Lung microvascular endothelial cell (primary cell): ENCODE data around the gene PDXP. TPM values are rescaled to one million over a fixed set of nuclear protein-coding genes. Genes with fewer than 3 reads are reported as not detected.
"Not testable (repeated sequence)": the region's sequence is repeated elsewhere in the genome, so short reads cannot be mapped to it uniquely, and the experiment has no call there.

Experiments
- DNase-seq, 2 donors: peaks; one replicate each; pipeline versions ENCODE4 v3.0.0 to v3.0.0-alpha.2; 2010; ENCODE audit warnings: low read depth in 2 of 2
- total RNA-seq: library from RNA; depleted of rRNA; stranded (reverse); fragments of >200 nt; gene quantifications from 2 replicates; pipeline ENCODE4 v1.2.1, GENCODE V29; 2014

Gene PDXP, protein sequence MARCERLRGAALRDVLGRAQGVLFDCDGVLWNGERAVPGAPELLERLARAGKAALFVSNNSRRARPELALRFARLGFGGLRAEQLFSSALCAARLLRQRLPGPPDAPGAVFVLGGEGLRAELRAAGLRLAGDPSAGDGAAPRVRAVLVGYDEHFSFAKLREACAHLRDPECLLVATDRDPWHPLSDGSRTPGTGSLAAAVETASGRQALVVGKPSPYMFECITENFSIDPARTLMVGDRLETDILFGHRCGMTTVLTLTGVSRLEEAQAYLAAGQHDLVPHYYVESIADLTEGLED
- total RNA-seq, result 5.0 and 6.7 TPM in 2 replicates

DNA sequence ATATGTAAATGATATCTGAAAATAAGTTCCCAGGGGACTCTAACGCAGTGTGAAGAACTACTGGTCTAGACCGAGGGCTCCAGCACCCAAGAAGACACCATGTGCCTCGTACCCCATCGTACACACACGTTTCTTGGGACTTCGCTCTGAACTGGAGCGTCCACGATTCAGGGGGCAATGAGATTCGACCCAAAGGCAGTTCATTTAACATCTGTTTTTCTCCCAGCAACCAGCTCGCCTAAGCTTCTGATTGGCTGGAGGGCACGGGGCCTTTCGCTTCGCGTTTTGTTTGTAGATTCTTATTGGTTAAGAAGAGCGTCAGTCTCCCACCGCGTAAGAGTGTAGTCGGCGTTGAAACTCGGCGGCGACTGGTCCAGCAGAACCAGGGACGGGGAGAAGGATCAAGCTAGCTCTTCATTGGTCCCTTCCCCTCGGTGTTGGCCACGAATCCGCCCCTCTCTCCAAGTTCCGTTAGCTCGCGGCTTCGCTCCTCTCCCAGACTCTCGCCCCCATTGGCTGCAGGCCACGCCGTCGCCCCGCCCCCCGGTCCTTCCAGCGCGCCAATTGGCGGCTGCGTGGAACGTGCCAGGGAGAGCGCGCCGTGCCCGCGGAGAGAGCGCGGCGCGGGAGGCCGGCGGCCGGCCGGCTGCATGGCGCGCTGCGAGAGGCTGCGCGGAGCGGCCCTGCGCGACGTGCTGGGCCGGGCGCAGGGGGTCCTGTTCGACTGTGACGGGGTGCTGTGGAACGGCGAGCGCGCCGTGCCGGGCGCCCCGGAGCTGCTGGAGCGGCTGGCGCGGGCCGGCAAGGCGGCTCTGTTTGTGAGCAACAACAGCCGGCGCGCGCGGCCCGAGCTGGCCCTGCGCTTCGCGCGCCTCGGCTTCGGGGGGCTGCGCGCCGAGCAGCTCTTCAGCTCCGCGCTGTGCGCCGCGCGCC is at the start of gene PDXP:
Gene PDXP (plus strand): TSS at position 591 of the 933 bp plus-strand sequence. CDS start 60 bp downstream, at position 651.
- DNase-seq, result peak; percentile 100

DNA sequence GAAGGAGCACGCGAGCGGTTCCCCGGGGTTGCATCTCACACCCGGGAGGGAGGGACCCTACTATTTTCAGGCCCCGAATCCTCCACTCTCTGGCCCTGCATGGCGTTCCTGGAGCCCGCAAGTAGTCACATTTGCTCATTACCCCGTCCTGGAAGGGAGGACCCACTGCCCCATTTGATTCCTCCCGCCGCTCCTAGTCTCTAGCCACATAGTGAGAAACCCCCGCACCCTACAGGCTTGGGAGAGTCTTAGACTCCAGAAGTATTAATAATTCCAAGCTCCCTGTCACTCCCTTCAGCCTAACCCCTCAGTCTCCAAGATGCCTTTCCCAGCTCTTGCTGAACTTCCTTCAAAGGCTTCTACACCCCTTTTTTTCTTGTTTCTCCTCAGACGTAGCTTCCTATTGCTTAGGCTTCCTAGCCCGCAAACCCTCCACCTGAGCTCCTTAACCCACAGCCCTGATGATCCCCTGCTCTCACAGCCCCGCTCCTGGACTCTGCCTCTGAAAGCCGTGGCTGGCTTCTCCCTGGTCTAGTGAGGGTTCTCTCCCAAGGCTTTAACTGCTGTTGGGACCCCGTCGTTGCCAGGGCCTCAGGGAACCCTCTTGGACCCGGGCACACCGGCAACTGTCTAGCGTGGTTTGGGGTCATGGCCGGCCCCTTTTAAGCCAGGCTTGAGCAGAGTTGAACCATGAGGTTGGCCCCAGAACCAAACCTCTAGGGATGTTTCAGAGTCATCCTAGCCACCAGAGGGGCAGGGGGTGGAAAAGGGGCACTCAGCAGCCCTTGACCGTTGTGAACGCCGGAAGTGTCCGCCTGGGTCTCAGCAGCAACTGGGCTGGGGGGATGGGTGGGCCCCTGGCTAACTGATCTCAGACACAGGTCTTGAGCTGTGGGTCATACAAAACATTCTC is 49.0 kb upstream of the PDXP start:
- DNase-seq, result peak; percentile 13 to 29

DNA sequence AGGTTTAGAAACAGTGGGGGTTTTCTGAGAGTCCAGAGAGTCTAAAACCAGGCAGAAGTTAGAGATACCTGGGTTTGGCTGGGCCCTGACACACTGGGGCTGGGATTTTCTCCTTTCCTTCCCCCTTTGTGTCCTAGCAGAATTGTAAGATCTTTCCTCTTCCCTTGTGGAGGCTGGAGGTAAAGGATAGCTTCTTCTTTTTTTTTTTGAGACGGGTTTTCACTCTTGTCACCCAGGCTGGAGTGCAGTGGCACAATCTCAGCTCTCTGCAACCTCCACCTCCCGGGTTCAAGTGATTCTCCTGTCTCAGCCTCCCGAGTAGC is 48.4 kb upstream of the PDXP start:
- not testable (repeated sequence) for DNase-seq

DNA sequence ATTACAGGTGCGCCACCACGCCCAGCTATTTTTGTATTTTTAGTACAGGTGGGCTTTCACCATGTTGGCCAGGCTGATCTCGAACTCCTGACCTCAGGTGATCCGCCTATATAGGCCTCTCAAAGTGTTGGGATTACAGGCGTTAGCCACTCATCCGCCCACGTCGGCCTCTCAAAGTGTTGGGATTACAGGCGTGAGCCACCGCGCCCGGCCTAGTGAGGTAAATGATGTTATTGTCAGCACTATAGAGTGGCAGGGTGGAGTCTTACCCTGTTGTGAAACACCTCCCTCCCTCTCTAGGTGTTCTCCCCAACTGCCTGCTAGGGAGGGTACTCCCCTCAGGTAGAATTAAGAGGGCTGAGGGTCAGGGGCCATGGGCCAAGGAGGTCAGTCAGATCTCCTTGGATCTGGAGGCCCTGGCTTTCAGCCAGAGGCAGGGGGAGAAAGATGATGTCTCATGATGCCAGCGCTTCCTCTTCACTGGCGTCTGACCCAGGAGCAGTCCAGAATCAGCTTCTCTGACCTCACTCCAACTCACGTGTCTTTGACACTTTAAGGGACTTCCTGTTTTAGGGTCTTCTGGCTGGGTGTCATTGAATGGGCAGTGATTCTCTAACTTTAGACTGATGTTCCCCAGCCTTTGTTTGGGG is 47.9 kb upstream of the PDXP start:
- peak in 1 of 2 donors; percentile 22 for DNase-seq

DNA sequence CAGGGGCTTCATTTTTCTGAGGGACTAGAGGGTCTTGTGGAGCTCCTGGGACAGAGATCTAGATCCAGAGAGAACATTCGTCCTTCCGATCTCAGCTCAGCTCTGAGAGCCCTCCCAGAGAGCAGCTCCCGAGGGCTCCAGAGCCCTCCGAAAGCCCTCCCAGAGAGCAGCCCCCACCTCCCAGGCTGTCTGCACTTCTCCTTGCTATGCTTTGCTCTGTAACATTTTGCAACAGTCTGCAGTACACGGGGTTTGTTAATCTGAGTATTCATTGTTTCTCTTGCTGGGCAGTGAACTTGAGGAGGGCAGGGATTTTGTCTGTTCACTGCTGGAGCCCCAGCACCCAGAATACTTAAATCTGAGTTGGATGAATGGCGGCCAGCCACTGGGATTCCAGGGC is 47.3 kb upstream of the PDXP start:
- DNase-seq, result no peak

DNA sequence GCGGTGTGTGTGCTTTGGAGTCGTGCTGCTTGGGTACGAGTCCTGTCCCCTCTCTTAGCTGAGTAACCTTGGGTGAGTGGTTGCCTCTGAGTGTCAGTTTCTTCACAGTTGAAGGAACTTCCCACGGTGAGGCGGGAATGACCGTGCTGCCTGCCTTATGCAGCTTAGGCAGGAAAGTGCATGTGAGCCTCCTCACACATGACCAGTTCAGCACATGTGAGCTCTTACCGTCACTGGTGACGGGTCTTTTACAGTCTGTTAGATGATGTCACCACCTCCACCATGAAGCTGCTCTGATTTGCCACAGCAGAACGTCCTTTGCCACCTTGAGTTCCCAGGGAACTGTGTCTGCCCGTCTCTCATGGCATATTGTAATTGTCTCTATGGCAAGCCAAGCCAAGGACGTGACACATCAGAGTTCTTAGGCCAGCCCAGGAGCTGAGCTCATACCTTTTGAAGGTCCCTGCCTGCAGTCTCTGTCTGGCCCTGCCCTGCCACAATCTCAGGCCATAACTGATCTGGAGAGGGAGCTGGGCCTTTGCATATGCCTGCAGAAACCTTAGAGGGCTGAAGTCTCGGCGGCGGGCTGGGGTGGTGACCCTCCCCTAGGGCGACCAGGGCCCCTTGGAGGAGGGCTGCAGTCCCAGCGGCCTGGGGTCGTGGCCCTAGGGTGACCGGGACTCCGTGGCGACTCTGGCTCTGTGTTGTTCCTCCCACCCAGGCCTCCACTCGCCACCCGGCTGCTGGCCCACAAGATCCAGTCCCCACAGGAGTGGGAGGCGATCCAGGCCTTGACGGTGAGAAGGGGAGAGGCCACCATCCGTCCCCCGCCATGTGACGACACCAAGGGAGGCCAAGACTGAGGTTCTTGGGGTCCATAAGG is 42.1 kb upstream of the PDXP start:
- no peak for DNase-seq

DNA sequence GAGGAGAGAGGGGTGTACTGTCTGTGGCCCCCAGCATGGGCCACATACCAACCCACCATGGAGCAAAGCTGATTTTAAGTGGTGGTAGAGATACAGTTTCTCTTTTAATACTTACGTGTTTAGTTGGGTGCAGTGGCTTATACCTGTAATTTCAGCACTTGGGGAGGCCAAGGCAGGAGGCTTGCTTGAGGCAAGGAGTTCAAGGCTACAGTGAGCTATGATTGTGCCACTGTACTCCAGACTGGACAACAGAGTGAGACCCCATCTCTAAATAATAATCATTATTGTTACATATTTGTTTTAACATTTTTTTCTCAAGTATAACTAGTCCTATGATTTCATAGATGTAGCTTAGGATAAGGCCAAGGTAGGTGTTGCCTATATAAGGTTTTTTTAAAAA is 41.1 kb upstream of the PDXP start:
- no peak for DNase-seq

DNA sequence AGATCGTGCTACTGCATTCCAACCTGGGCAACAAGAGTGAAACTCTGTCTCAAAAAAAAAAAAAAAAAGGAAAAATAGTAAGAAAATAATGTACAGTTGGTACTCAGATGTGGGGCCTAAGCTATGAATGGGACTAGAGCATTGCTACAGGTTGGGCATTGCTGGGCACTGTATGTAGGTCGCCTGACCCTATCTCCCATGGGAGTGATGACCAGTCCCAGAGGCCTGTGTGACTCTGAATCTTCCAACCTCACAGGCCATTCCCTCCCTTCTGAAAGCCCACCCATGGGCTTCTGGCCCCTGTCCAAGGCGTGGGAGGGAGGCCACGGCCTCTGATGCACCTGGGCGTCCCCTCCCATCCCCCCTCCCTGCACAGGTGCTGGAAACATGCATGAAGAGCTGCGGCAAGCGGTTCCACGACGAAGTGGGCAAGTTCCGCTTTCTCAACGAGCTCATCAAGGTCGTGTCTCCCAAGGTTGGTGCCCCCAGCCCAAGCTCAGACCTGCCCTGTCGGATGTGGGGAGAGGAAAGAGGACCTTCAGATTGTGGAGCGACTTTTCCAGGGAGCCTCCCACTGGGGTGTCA is 40.4 kb upstream of the PDXP start:
- no peak for DNase-seq

DNA sequence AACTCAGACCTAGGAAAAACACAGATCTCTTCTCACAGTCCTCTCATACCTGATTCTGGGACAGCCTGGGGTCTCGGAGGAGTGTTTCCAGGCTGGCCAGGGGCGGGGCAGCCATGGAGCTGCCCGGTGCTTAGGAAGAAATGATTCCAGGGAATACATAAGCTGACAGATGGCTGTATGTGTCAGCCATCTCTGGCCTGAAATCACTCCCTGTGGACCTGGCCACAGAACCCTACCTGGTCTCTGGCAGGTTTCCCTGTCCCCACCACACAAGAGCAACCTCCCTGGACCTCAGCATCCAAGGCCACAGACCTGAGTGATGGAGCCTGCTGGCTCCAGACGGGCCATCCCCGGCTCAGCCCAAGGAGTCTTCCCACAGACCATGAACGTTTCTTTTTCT is 39.8 kb upstream of the PDXP start:
- no peak for DNase-seq

DNA sequence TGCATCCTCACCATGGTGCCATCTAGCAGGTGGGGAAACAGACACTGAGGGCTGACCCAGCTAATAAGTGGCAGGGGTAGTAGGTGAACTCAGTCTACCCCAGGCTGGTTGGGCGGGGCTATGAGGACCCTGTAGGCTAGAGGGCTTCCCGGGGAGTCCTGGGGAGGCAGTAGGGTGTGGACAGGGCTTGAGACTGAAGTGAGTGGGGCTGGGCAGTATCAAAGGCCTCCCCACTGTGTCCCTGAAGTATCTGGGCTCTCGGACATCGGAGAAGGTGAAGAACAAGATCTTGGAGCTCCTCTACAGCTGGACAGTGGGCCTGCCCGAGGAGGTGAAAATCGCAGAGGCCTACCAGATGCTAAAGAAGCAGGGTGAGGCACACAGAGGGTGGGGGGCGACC is 38.5 kb upstream of the PDXP start:
- no peak for DNase-seq

DNA sequence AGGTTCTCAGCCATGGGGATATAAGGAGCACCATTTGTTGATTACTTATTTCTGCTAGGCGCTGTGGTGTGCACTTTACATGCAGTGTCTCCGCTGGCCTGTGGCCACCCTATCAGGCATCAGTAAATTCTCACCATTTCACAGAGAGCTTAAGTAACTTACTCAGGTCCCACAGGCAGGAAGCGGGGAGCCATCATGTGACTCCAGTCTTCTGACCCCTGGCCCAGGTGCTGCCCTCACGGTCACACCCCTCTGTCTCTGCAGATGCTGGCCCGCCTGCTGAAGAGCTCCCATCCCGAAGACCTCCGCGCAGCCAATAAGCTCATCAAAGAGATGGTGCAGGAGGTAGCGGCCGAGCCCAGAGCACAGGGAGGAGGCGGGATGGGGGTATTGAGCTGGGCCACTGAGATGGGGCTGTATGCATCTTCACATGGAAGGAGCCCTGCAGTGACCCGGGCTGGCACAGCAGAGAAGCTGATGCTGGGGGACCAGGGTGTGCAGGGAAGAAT is 37.1 kb upstream of the PDXP start:
- no peak for DNase-seq

DNA sequence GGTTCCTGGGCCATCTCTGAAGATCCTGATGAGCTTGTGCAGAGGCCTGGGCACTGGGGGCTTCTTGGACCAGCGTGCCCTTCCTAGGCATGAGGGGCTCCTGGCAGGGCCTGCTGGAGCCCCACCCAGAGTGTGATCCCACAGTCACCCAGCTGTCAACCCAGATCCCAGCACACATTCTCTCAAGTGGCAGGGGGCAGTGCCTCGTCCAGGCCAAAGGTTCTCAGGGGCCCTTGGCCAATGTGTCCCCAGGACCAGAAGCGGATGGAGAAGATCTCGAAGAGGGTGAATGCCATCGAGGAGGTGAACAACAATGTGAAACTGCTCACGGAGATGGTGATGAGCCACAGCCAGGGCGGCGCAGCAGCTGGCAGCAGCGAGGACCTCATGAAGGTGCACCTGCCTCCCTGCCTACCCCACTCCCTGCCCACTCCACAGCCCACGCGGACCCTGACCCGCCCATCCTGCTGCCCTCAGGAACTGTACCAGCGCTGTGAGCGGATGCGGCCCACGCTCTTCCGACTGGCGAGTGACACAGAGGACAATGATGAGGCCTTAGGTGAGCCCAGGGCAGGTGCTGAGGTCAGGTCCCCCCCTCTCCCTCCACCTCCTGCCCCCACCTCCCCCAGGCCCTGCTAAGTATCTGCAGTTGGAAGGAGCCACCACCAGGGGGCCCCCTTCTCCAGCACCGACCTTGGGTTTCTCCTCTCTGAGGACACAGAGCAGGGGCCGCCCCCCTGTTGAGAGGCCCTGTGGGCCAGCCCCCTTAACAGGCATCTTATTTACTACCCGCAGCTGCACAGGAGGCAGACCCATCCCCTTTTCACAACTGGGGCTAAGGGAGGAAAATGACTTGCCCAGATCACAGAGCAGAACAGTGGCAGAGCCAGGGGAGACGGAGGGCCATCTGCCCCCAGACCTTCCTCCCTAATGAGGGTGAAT is 35.2 kb upstream of the PDXP start:
- peak; percentile 51 to 69 for DNase-seq

DNA sequence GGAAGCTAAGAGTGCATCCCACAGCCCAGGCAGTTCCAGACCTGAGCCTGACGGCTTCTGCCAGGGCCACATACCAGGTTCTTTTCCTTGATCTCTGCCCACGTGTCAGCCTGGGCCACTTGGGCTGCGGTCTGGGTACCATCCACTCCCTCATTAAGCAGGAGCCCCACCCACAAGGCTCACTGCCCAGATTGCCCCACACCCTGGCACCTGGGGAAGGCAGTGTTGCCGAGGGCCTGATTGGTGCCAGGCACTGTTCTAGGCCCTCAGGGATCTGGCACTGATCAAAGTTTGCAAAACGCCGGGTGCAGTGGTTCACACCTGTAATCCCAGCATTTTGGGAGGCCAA is 34.5 kb upstream of the PDXP start:
- no peak for DNase-seq

DNA sequence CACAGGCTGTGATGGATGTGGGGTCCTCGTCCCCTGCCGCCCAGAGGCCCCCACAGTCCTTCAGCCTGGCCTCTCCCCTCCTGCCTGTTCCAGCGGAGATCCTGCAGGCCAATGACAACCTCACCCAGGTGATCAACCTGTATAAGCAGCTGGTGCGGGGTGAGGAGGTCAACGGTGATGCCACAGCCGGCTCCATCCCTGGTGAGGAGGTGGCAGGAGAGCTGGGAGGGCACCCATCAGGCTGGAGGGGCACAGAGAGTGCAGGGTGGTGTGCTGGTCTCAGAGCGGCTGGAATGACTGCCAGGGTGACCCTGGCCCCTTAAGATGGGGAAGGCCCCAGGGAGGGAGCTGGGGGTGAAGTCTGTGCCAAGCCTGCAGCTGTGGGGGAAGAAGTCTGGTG is 33.6 kb upstream of the PDXP start:
- DNase-seq, result no peak

DNA sequence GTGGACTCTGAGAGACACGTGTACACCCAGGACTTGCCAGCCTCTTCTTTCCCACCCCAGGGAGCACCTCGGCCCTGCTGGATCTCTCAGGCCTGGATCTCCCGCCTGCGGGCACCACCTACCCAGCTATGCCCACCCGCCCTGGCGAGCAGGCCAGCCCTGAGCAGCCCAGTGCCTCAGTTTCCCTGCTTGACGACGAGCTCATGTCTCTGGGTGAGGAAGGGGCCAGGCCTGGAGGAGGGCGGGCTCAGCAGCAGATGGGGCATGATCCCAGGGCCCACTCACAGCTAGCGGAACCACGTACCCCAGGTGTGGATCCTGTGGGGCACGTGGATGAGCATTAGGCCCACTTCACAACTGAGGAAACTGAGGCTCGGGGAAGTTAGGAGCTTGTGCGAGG is 32.8 kb upstream of the PDXP start:
- no peak for DNase-seq

DNA sequence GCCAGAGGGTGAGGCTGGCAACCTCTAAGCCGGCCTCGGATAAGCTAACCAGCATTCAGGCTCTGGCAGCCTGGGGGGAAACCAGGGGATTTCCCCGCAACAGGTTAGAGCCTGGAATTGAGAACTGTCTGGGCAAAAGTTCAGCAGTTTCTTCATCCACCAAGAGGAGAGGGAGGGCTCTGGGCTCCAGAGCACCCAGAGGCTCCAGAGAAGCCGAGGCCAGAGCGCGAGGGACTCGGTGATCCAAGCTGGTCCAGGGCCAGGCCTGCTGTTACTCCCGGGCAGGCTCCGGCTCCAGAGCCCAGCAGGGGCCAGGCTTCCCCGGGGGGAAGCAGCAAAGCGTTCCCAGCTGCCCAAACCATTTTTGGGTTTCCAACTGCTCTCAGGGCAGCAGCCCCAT is 32.4 kb upstream of the PDXP start:
- DNase-seq, result no peak

DNA sequence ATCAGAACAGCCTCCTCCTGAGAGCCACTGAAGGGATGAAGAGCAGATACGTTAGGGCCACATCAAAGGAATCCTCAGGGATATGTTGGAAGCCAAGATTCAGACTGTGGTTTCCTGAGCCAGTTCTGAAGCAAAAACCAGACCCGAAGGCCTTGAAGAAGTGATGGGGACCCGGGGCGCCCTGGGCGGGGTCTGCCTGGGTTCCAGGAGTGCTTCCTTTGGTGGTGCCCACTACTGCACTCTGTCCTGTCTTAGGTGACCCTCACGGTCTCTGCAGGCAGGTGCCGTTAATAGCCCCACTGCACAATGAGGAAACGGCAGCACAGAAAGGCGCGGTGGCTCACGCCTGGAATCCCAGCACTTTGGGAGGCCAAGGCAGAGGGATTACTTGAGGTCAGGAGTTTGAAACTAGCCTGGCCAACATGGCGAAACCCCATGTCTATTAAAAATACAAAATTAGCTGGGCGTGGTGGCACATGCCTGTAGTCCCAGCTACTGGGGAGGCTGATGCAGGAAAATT is 31.9 kb upstream of the PDXP start:
- DNase-seq, result no peak

DNA sequence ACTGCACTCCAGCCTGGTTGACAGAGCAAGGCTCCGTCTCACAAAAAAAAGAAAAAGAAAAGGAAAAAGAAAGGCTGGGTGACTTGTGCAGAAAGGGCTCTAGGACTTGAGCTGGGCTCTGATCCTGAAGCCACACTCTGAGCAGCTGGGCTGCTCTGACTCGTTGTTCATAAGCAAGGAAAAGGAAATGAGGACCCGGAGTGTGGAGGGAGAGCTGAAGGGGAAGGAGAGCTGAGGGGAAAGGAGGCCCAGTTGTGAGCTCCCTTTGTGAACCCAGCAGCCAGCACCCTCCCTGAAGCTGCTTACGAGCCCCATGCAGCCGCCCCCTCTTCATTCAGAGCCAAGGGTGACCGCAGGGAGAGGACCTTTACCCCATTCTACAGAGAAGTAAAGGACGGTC is 31.4 kb upstream of the PDXP start:
- no peak for DNase-seq

DNA sequence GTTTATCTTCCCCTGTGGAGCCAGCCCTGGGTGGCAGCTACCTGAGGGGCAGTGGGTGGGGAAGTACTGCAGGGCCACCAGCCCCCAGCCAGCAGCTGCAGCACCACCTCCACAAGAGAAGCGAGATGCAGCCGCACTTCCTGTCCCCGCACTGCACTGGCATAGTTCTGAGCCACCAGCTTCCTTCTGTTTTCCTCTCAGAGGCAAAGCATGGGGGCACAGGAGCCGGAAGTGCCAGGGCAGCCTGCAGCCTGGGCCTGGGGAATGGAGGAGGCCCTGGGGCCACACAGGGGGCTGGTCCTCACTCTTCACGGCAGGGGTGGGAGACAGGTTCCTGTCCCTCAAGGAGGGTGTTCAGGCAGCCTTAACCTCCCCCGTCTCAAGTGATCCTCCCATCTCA is 31.0 kb upstream of the PDXP start:
- no peak for DNase-seq
